ENCODE measurements around the gene PLA2G15. TPM values are rescaled to one million over a fixed set of nuclear protein-coding genes. Genes with fewer than 3 reads are reported as not detected.

The PLA2G15 gene
- total and polyA plus RNA-seq, 2 donors (not counting 1 experiment from before 2014, with no cell fraction given): 6.1 to 12.5 TPM

- H3K27ac ChIP-seq (ENCODE audit: low read length in 2 of 2): no peak overlapping the region
- Mint-ChIP-seq H3K9me3 (ENCODE audit: insufficient read depth) (no peaks in the 10 kb centered on the region), H3K4me3 (no peak overlapping the region), H3K27ac (peak overlapping the region; percentile 90), H3K27me3 (no peaks in the 10 kb centered on the region), H3K4me1 (peaks cover 39% of the 10 kb centered on the region)
- peaks cover 7% of the 10 kb centered on the region for H4K20me1 ChIP-seq (ENCODE audit: control insufficient read depth, insufficient read depth, low read length, poor library complexity, severe bottlenecking)
- peaks cover 0 to 4% (median 0%) of the 10 kb centered on the region in 3 donors for H3K9me3 ChIP-seq (ENCODE audit: control extremely low read depth in 1 of 3, control insufficient read depth in 2 of 3, insufficient read depth in 1 of 3, low read length in 2 of 3)
- WGBS (ENCODE audit: insufficient coverage): 89% methylated on average over 26 of the region's 27 CpGs
- intact Hi-C loops (cut with micrococcal nuclease): no loop called here
- TF ChIP-seq EZH2 (IDR thresholded peaks at IDR 0.05; ENCODE audit: borderline replicate concordance, insufficient read depth, low read depth, low read length, poor library complexity, severe bottlenecking): no peak
- TF ChIP-seq CTCF (IDR thresholded peaks at IDR 0.05): no peak
- peaks cover 0 to 27% of the 10 kb centered on the region in 2 experiments for H3K36me3 ChIP-seq (replicated peaks in 1 of 2; ENCODE audit: control extremely low read depth in 1 of 2, control insufficient read depth in 1 of 2, extremely low read depth in 1 of 2, insufficient read depth in 2 of 2, low read length in 1 of 2)
- H3K27me3 ChIP-seq (replicated peaks in 1 of 4; ENCODE audit: control extremely low read depth in 1 of 4, control insufficient read depth in 3 of 4, insufficient read depth in 4 of 4, low read length in 3 of 4): no peaks in the 10 kb centered on the region
- H2AFZ ChIP-seq (ENCODE audit: insufficient read depth, low read depth, low read length, poor library complexity, severe bottlenecking): no peak overlapping the region
- no peak overlapping the region for H3K4me3 ChIP-seq (ENCODE audit: control extremely low read depth in 1 of 5, extremely low read depth in 1 of 5, insufficient read depth in 1 of 5, low read depth in 2 of 5, low read length in 4 of 5)
- no peak overlapping the region for H3K9ac ChIP-seq (ENCODE audit: low read length)
- CTCF ChIA-PET: interaction anchor here (0.7 to 15.1 kb wide), 9 partner anchors 9 to 187 kb away, joined by 3 to 554 read pairs (median 32); partner anchors contain the start of genes PLA2G15, PRMT7 and SLC7A6OS
- ATAC-seq (ENCODE audit: low read depth) (no peak), DNase-seq (no peak)
- H3K4me1 ChIP-seq (ENCODE audit: control insufficient read depth in 2 of 2, insufficient read depth in 2 of 2, low read length in 2 of 2): peaks cover 26 to 46% of the 10 kb centered on the region in 2 donors
- POLR2A ChIA-PET: no interaction called here
- H3K4me2 ChIP-seq (replicated peaks; ENCODE audit: low read depth, low read length, poor library complexity, severe bottlenecking): no peak overlapping the region
- peaks cover 45% of the 10 kb centered on the region for H3K79me2 ChIP-seq (ENCODE audit: control insufficient read depth, insufficient read depth, low read length)
Measured at GRCh38 chr16:68259007-68259825, 14.0 kb downstream of the PLA2G15 start.

Measured in B cell (primary cell).